Suprapubic skin (tissue), 4 donors: ENCODE measurements around the gene AEBP1.

Experiments
- CTCF ChIP-seq, 2 donors: fragments of 200-600 bp in 1 of 2; fragments of 450-650 bp in 1 of 2; sonication (generic) in 1 of 2; IDR thresholded peaks; one replicate each; pipeline ENCODE4 v1.5.1; 2016 to 2019; ENCODE audit warnings: antibody characterized with exemption in 2 of 2, mild to moderate bottlenecking in 1 of 2, moderate library complexity in 1 of 2
- EP300 ChIP-seq: sonication (generic); formaldehyde crosslinking; IDR thresholded peaks from one replicate; pipeline ENCODE4 v1.6.1; 2017; ENCODE audit warnings: antibody characterized with exemption
- POLR2A ChIP-seq, 2 donors: fragments of 450-650 bp; IDR thresholded peaks; one replicate each; pipeline ENCODE4 v1.6.1; 2017; ENCODE audit warnings: antibody characterized with exemption in 2 of 2, mild to moderate bottlenecking in 2 of 2, moderate library complexity in 2 of 2
- POLR2AphosphoS5 ChIP-seq, 3 donors: sonication (generic); formaldehyde crosslinking; IDR thresholded peaks; one replicate each; pipeline ENCODE4 v1.6.1; 2017; ENCODE audit warnings: antibody characterized with exemption in 3 of 3

- TF ChIP-seq CTCF (IDR thresholded peaks at IDR 0.05), result no peak
- TF ChIP-seq POLR2A (IDR thresholded peaks at IDR 0.05), result no peak
- TF ChIP-seq EP300, result no peak
- TF ChIP-seq POLR2AphosphoS5 (IDR thresholded peaks at IDR 0.05), result no peak
Measured at GRCh38 chr7:44080686-44081265, 23.4 kb upstream of the AEBP1 start.
